Transverse colon (tissue), 4 donors: Measurements from ENCODE around the gene JUN. TPM values are rescaled to one million over a fixed set of nuclear protein-coding genes. Genes with fewer than 3 reads are reported as not detected.

ENCODE experiments used
- DNase-seq: peaks from one replicate; pipeline ENCODE4 v3.0.0-alpha.2; 2019
- H3K27ac ChIP-seq, 4 donors: fragments of 200-600 bp; sonication (generic); 2 replicates each; pipeline ENCODE4 v1.5.1; 2016 to 2018; ENCODE audit warnings: inconsistent platforms in 4 of 4
- H3K27me3 ChIP-seq: fragments of 200-600 bp; sonication (generic); 2 replicates; pipeline ENCODE4 v1.5.1; 2017; ENCODE audit warnings: inconsistent platforms
- H3K36me3 ChIP-seq, 4 donors: fragments of 200-600 bp; sonication (generic); 2 replicates each; pipeline ENCODE4 v1.5.1; 2017 to 2019; ENCODE audit warnings: inconsistent platforms in 4 of 4
- H3K4me1 ChIP-seq, 4 donors: fragments of 200-600 bp; sonication (generic); 2 replicates each; pipeline ENCODE4 v1.5.1; 2017 to 2020; ENCODE audit warnings: inconsistent platforms in 4 of 4
- H3K4me3 ChIP-seq, 4 donors: fragments of 200-600 bp; sonication (generic); 1 replicate in 1 of 4; 2 replicates in 3 of 4; pipeline versions ENCODE4 v1.5.1 to v1.6.1; 2017 to 2019; ENCODE audit warnings: inconsistent platforms in 4 of 4
- H3K9me3 ChIP-seq, 2 donors: fragments of 200-600 bp; sonication (generic); 2 replicates each; pipeline ENCODE4 v1.5.1; 2017 to 2019; ENCODE audit warnings: inconsistent platforms in 2 of 2
- EP300 ChIP-seq: sonication (generic); formaldehyde crosslinking; IDR thresholded peaks from one replicate; pipeline ENCODE4 v1.6.1; 2017; ENCODE audit warnings: antibody characterized with exemption, low read depth
- POLR2A ChIP-seq: fragments of 450-650 bp; IDR thresholded peaks from one replicate; pipeline ENCODE4 v1.6.1; 2016; ENCODE audit warnings: antibody characterized with exemption, mild to moderate bottlenecking, moderate library complexity
- POLR2AphosphoS5 ChIP-seq, 3 donors: sonication (generic); formaldehyde crosslinking; IDR thresholded peaks; one replicate each; pipeline ENCODE4 v1.6.1; 2016; ENCODE audit warnings: antibody characterized with exemption in 3 of 3
- WGBS, 2 donors: methylation state at CpG; one replicate each; pipeline ENCODE4 v1.1.5; 2018; ENCODE audit warnings: low coverage in 1 of 2; 5-methylcytosine and 5-hydroxymethylcytosine counted together
- in situ Hi-C, 4 donors: fragments of 200-750 bp; cut with MboI; loops; one replicate each; pipeline versions ENCODE4 v1.15.0 to v1.15.1; 2017; ENCODE audit warnings: low sequenced_read_pairs in 3 of 4, low pct_ligation_motif_present in 1 of 4, low pct_unique_long_range_greater_than_20kb in 1 of 4
- intact Hi-C: fragments of 100-400 bp; cut with DNase I; formaldehyde crosslinking; loops from one replicate; pipeline ENCODE4 v1.15.1; 2023; ENCODE audit warnings: low total_unique reads
- total RNA-seq, 4 donors: library from RNA; depleted of rRNA; stranded (reverse); fragments of >200 nt; gene quantifications; one replicate each; pipeline ENCODE4 v1.1.0, GENCODE V29; 2016
- TF ChIP-seq, protein P1 (sequence below), 5 experiments: fragments of 200-600 bp in 3 of 5; fragments of 450-650 bp in 2 of 5; sonication (generic) in 3 of 5; IDR thresholded peaks; 1 replicate in 2 of 5; 2 replicates in 3 of 5; pipeline ENCODE4 v1.5.1; 2016 to 2017; ENCODE audit warnings: antibody characterized with exemption in 5 of 5, inconsistent platforms in 3 of 5, mild to moderate bottlenecking in 2 of 5, moderate library complexity in 1 of 5

Gene JUN
- total RNA-seq, 4 donors from 2014 or later, result 315 to 440 (median 376) TPM

DNA sequence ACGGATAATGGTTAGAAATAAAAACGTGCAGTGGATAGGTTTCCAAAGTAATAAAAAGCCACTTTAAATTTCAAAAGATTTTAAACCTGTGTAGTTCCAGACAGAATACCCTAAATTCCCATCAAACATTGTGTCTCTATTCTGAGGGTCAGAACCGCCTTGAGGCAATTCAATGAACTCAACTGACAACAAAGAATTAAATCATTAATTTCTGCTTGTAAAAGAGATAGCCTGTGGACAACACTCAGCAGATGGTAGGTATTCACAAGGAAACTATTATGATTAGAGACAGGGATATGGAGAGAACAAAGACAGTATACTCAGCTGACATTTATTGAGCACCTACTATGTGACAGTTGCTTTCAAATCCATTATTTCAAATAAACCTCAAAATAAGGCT lies 35.1 kb upstream of the JUN start:
- no peak for TF ChIP-seq POLR2AphosphoS5 (IDR thresholded peaks at IDR 0.05)
- no peak for TF ChIP-seq EP300
- TF ChIP-seq, protein P1, sequence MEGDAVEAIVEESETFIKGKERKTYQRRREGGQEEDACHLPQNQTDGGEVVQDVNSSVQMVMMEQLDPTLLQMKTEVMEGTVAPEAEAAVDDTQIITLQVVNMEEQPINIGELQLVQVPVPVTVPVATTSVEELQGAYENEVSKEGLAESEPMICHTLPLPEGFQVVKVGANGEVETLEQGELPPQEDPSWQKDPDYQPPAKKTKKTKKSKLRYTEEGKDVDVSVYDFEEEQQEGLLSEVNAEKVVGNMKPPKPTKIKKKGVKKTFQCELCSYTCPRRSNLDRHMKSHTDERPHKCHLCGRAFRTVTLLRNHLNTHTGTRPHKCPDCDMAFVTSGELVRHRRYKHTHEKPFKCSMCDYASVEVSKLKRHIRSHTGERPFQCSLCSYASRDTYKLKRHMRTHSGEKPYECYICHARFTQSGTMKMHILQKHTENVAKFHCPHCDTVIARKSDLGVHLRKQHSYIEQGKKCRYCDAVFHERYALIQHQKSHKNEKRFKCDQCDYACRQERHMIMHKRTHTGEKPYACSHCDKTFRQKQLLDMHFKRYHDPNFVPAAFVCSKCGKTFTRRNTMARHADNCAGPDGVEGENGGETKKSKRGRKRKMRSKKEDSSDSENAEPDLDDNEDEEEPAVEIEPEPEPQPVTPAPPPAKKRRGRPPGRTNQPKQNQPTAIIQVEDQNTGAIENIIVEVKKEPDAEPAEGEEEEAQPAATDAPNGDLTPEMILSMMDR (IDR thresholded peaks at IDR 0.05), result no peak
- TF ChIP-seq POLR2A, result no peak
- intact Hi-C loops, result loop anchor here (10.0 kb wide), 1 partner anchor 76 kb away; no protein-coding TSS in a partner anchor

DNA sequence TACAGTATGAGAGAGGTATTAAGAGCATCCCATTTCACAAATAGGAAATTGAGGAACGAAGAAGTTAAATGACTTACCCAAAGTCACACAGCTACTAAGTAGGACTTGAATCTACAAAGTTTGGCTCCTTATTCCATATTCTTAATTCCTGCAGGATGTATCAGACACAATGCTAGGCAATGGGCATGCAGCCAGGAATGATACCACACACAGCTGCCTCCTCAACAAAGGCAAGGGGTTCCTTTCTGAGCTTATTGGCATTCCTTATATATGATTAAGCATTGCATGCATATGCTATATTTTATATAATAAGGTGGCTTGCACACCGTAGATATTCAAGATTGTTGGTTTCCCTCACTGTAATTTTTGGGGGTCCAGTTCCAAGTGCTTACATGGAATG lies 34.2 kb upstream of the JUN start:
- no peak overlapping the region for H3K27ac ChIP-seq
- in situ Hi-C loops (no loop called here), intact Hi-C loops (loop anchor here (10.0 kb wide), 1 partner anchor 77 kb away; no protein-coding TSS in a partner anchor)
- H3K36me3 ChIP-seq, result no peaks in the 10 kb centered on the region
- TF ChIP-seq EP300 (no peak), POLR2A (no peak), POLR2AphosphoS5 (IDR thresholded peaks at IDR 0.05) (no peak)
- TF ChIP-seq, protein P1 (IDR thresholded peaks at IDR 0.05), result no peak
- no peak for DNase-seq
- H3K4me1 ChIP-seq, result peaks cover 5 to 36% (median 20%) of the 10 kb centered on the region in 4 donors
- no peaks in the 10 kb centered on the region for H3K9me3 ChIP-seq
- 91 to 95% methylated on average over 2 of the region's 2 CpGs for WGBS, 2 donors
- no peaks in the 10 kb centered on the region for H3K27me3 ChIP-seq
- no peak overlapping the region for H3K4me3 ChIP-seq

More for the DNA sequence above, 35.1 kb upstream of the JUN start:
- no peaks in the 10 kb centered on the region for H3K27me3 ChIP-seq
- H3K9me3 ChIP-seq, result no peaks in the 10 kb centered on the region
- H3K27ac ChIP-seq, result no peak overlapping the region
- 66 to 78% methylated on average over 3 of the region's 3 CpGs for WGBS, 2 donors
- H3K36me3 ChIP-seq, result no peaks in the 10 kb centered on the region
- in situ Hi-C loops, result no loop called here
- H3K4me3 ChIP-seq, result no peak overlapping the region
- no peak for DNase-seq
- peaks cover 5 to 33% (median 17%) of the 10 kb centered on the region in 4 donors for H3K4me1 ChIP-seq

GRCh38 chr1:58816747-58817221 lies 32.9 kb upstream of the JUN start:
- Histone ChIP-seq H3K27me3 (no peaks in the 10 kb centered on the region), H3K9me3 (no peaks in the 10 kb centered on the region), H3K4me3 (peak overlapping the region in 3 of 4 donors; percentile 51 to 69 (median 55)), H3K36me3 (no peaks in the 10 kb centered on the region), H3K27ac (peak overlapping the region; percentile 93 to 96 (median 94)), H3K4me1 (peaks cover 5 to 43% (median 20%) of the 10 kb centered on the region in 4 donors)
- intact Hi-C loops (loop anchor here (1.0 to 10.0 kb wide), 2 partner anchors 29 to 78 kb away; no protein-coding TSS in a partner anchor), in situ Hi-C loops (no loop called here)
- TF ChIP-seq EP300, result no peak
- TF ChIP-seq POLR2AphosphoS5 (IDR thresholded peaks at IDR 0.05), result no peak
- TF ChIP-seq, protein P1 (IDR thresholded peaks at IDR 0.05), result no peak
- TF ChIP-seq POLR2A, result no peak
- DNase-seq, result no peak
- 19 to 24% methylated on average over 4 of the region's 4 CpGs for WGBS, 2 donors

GRCh38 chr1:58816072-58816746 lies 32.4 kb upstream of the JUN start:
- 0% methylated on average over 7 to 34 of the region's 49 CpGs for WGBS, 2 donors
- no peaks in the 10 kb centered on the region for H3K9me3 ChIP-seq
- intact Hi-C loops, result loop anchor here (1.0 to 10.0 kb wide), 2 partner anchors 29 to 79 kb away; no protein-coding TSS in a partner anchor
- in situ Hi-C loops, result no loop called here
- peak overlapping the region; percentile 45 to 69 (median 53) for H3K4me3 ChIP-seq
- peak; percentile 96 for DNase-seq
- TF ChIP-seq, protein P1 (IDR thresholded peaks at IDR 0.05), result peak in 1 of 5 experiments; percentile 8
- TF ChIP-seq EP300 (peak; percentile 49), POLR2A (peak; percentile 62), POLR2AphosphoS5 (IDR thresholded peaks at IDR 0.05) (peak; percentile 48 to 80 (median 77))
- no peaks in the 10 kb centered on the region for H3K36me3 ChIP-seq
- peak overlapping the region; percentile 93 to 96 (median 94) for H3K27ac ChIP-seq
- peaks cover 5 to 43% (median 20%) of the 10 kb centered on the region in 4 donors for H3K4me1 ChIP-seq
- H3K27me3 ChIP-seq, result no peaks in the 10 kb centered on the region
